HEK293 (cell line): ENCODE results near the gene ARID1A.

ENCODE experiments used
- CTCF ChIA-PET: fragments of 350-600 bp; formaldehyde crosslinking; extraction: SDS; loops from one replicate; lab custom pipeline; 2021; ENCODE audit warnings: antibody characterized with exemption; lab: Yijun Ruan, JAX
- POLR2A ChIA-PET: fragments of 300-600 bp; formaldehyde crosslinking; extraction: SDS; loops from one replicate; lab custom pipeline; 2020; ENCODE audit warnings: antibody characterized with exemption, inconsistent platforms; lab: Yijun Ruan, JAX
- H3K27ac ChIP-seq: fragments of 200-500 bp; sonication (Bioruptor generic); 2 replicates; pipeline ENCODE4 v1.5.1; 2014; ENCODE audit warnings: low read depth, low read length, control low read depth, inconsistent platforms; ENCODE audit errors: extremely low read depth
- H3K36me3 ChIP-seq, 2 experiments: fragments of 200-500 bp in 1 of 2; sonication (Bioruptor generic) in 1 of 2; 1 replicate in 1 of 2; 2 replicates in 1 of 2; pipeline ENCODE4 v1.5.1; 2014 to 2017; ENCODE audit warnings: inconsistent platforms in 2 of 2, low read length in 2 of 2; ENCODE audit not compliant: control insufficient read depth in 2 of 2, insufficient read depth in 1 of 2
- H3K4me1 ChIP-seq: fragments of 200-500 bp; sonication (Bioruptor generic); 2 replicates; pipeline ENCODE4 v1.5.1; 2014; ENCODE audit warnings: mild to moderate bottlenecking, low read length, inconsistent platforms; ENCODE audit not compliant: control insufficient read depth, insufficient read depth
- H3K4me3 ChIP-seq: 2 replicates; pipeline ENCODE4 v1.5.1; 2011; ENCODE audit warnings: low read depth, mild to moderate bottlenecking, control low read depth, low read length, moderate library complexity
- H3K9me3 ChIP-seq: fragments of 200-500 bp; sonication (Bioruptor generic); 2 replicates; pipeline ENCODE4 v1.5.1; 2014; ENCODE audit warnings: low read depth, low read length, inconsistent platforms; ENCODE audit not compliant: control insufficient read depth, insufficient read depth
- BCL11B ChIP-seq: fragments of 450-650 bp; formaldehyde crosslinking; IDR thresholded peaks from 2 replicates; pipeline ENCODE4 v1.5.1; 2016; ENCODE audit warnings: low read depth, missing biosample characterization, missing genetic modification characterization
- BCL6B ChIP-seq: fragments of 450-650 bp; formaldehyde crosslinking; IDR thresholded peaks from 2 replicates; pipeline ENCODE4 v1.5.1; 2017; ENCODE audit warnings: missing biosample characterization, missing genetic modification characterization
- FEZF1 ChIP-seq: fragments of 450-650 bp; formaldehyde crosslinking; IDR thresholded peaks from 2 replicates; pipeline ENCODE4 v1.5.1; 2016; ENCODE audit warnings: missing biosample characterization, missing genetic modification characterization
- OVOL3 ChIP-seq: fragments of 450-650 bp; formaldehyde crosslinking; IDR thresholded peaks from 2 replicates; pipeline ENCODE4 v1.5.1; 2016; ENCODE audit warnings: missing biosample characterization, missing genetic modification characterization
- REST ChIP-seq: fragments of 450-650 bp; formaldehyde crosslinking; IDR thresholded peaks from 2 replicates; pipeline ENCODE4 v1.5.1; 2016; ENCODE audit warnings: missing biosample characterization, missing genetic modification characterization
- ZBTB21 ChIP-seq: fragments of 450-650 bp; formaldehyde crosslinking; IDR thresholded peaks from 2 replicates; pipeline ENCODE4 v1.5.1; 2017; ENCODE audit warnings: missing biosample characterization, missing genetic modification characterization
- ZBTB7A ChIP-seq: fragments of 450-650 bp; formaldehyde crosslinking; IDR thresholded peaks from 2 replicates; pipeline ENCODE4 v1.5.1; 2016; ENCODE audit warnings: low read depth, missing biosample characterization, missing genetic modification characterization
- ZNF132 ChIP-seq: fragments of 450-650 bp; formaldehyde crosslinking; IDR thresholded peaks from 2 replicates; pipeline ENCODE4 v1.5.1; 2017; ENCODE audit warnings: missing biosample characterization, missing genetic modification characterization, borderline replicate concordance
- ZNF169 ChIP-seq: fragments of 450-650 bp; formaldehyde crosslinking; IDR thresholded peaks from 2 replicates; pipeline ENCODE4 v1.5.1; 2016; ENCODE audit warnings: missing biosample characterization, missing genetic modification characterization
- ZNF211 ChIP-seq: fragments of 450-650 bp; formaldehyde crosslinking; IDR thresholded peaks from 2 replicates; pipeline ENCODE4 v1.5.1; 2016; ENCODE audit warnings: low read depth, missing biosample characterization, missing genetic modification characterization
- ZNF391 ChIP-seq: fragments of 450-650 bp; formaldehyde crosslinking; IDR thresholded peaks from 2 replicates; pipeline ENCODE4 v1.5.1; 2016; ENCODE audit warnings: low read depth, missing biosample characterization, missing genetic modification characterization, borderline replicate concordance
- ZNF398 ChIP-seq: fragments of 450-650 bp; formaldehyde crosslinking; IDR thresholded peaks from 2 replicates; pipeline ENCODE4 v1.5.1; 2017; ENCODE audit warnings: missing biosample characterization, missing genetic modification characterization
- ZNF416 ChIP-seq: fragments of 450-650 bp; formaldehyde crosslinking; IDR thresholded peaks from 2 replicates; pipeline ENCODE4 v1.5.1; 2016; ENCODE audit warnings: missing biosample characterization, missing genetic modification characterization
- ZNF433 ChIP-seq: fragments of 450-650 bp; formaldehyde crosslinking; IDR thresholded peaks from 2 replicates; pipeline ENCODE4 v1.5.1; 2016; ENCODE audit warnings: missing biosample characterization, missing genetic modification characterization, low read depth
- ZNF449 ChIP-seq: fragments of 450-650 bp; formaldehyde crosslinking; IDR thresholded peaks from 2 replicates; pipeline ENCODE4 v1.5.1; 2017; ENCODE audit warnings: missing biosample characterization, mild to moderate bottlenecking, missing genetic modification characterization, moderate library complexity
- ZNF670 ChIP-seq: fragments of 450-650 bp; formaldehyde crosslinking; IDR thresholded peaks from 2 replicates; pipeline ENCODE4 v1.5.1; 2016; ENCODE audit warnings: missing biosample characterization, missing genetic modification characterization, low read depth
- ZNF776 ChIP-seq: fragments of 450-650 bp; formaldehyde crosslinking; IDR thresholded peaks from 2 replicates; pipeline ENCODE4 v1.5.0; 2017; ENCODE audit warnings: missing biosample characterization, missing genetic modification characterization, borderline replicate concordance

ARID1A gene

GRCh38 chr1:26788836-26789611 lies 93.2 kb downstream of the ARID1A start (continued):
- no peak for TF ChIP-seq ZNF398 (tag by site-specific recombination)
- TF ChIP-seq, all 188 proteins: peak for 31

GRCh38 chr1:26789612-26789865 lies 93.7 kb downstream of the ARID1A start:
- Histone ChIP-seq H3K36me3 (peaks cover 0 to 18% of the 10 kb centered on the region in 2 experiments; a peak in 2 of 3 replicates), H3K9me3 (no peaks in the 10 kb centered on the region), H3K27ac (no peak overlapping the region), H3K4me3 (no peak overlapping the region), H3K4me1 (peaks cover 5% of the 10 kb centered on the region; the same call in 1 of the 2 replicates)
- POLR2A ChIA-PET, result interaction anchor here (1.0 to 3.8 kb wide), 7 partner anchors 87 to 289 kb away, joined by 4 to 56 read pairs (median 7); partner anchors contain the start of gene ARID1A
- TF ChIP-seq ZNF132, result no peak
- CTCF ChIA-PET, result interaction anchor here (0.6 to 6.8 kb wide), 23 partner anchors 10 to 595 kb away, joined by 3 to 281 read pairs (median 5); partner anchors contain the start of gene ARID1A

- TF ChIP-seq ZNF776 (tag by site-specific recombination) (no peak), ZNF391 (tag by site-specific recombination) (no peak), BCL11B (tag by site-specific recombination) (no peak), ZNF433 (tag by site-specific recombination) (no peak), ZBTB7A (tag by site-specific recombination) (no peak), REST (tag by site-specific recombination) (no peak), ZNF416 (no peak), ZNF449 (tag by site-specific recombination) (no peak), ZNF670 (tag by site-specific recombination) (no peak), ZNF169 (tag by site-specific recombination) (no peak), OVOL3 (tag by site-specific recombination) (no peak), ZBTB21 (tag by site-specific recombination) (no peak), ZNF211 (tag by site-specific recombination) (no peak), BCL6B (tag by site-specific recombination) (no peak), FEZF1 (tag by site-specific recombination) (no peak)
- Histone ChIP-seq H3K9me3 (no peaks in the 10 kb centered on the region), H3K4me1 (peaks cover 5% of the 10 kb centered on the region; the same call in 1 of the 2 replicates), H3K4me3 (no peak overlapping the region), H3K36me3 (peaks cover 0 to 21% of the 10 kb centered on the region in 2 experiments; a peak in 2 of 3 replicates), H3K27ac (no peak overlapping the region)
- ChIA-PET CTCF (interaction anchor here (0.6 to 6.8 kb wide), 24 partner anchors 11 to 1855 kb away, joined by 3 to 281 read pairs (median 4); partner anchors contain the start of gene ARID1A), POLR2A (interaction anchor here (1.0 to 3.8 kb wide), 5 partner anchors 88 to 188 kb away, joined by 4 to 56 read pairs (median 7); partner anchors contain the start of gene ARID1A)
Measured at GRCh38 chr1:26789931-26790330, 94.1 kb downstream of the ARID1A start.
